Mucosa of stomach (tissue), 1 donor: ENCODE measurements around the gene NOTO.
A peak's percentile ranks its signal among the peaks of the same experiment; 100 is the strongest.

ENCODE experiments used
- H3K27me3 ChIP-seq: one replicate; pipeline ENCODE4 v1.7.0; 2013; ENCODE audit warnings: mild to moderate bottlenecking, low read length; ENCODE audit not compliant: control insufficient read depth, insufficient read depth
- H3K36me3 ChIP-seq: one replicate; pipeline ENCODE4 v1.7.0; 2013; ENCODE audit warnings: low read length; ENCODE audit not compliant: control insufficient read depth, insufficient read depth
- H3K4me1 ChIP-seq: one replicate; pipeline ENCODE4 v1.7.0; 2013; ENCODE audit warnings: mild to moderate bottlenecking, low read length; ENCODE audit not compliant: control insufficient read depth, insufficient read depth
- H3K4me3 ChIP-seq: one replicate; pipeline ENCODE4 v1.7.0; 2013; ENCODE audit warnings: low read length
- H3K9ac ChIP-seq: one replicate; pipeline ENCODE4 v1.7.0; 2013; ENCODE audit warnings: mild to moderate bottlenecking, low read length, moderate library complexity
- H3K9me3 ChIP-seq: one replicate; pipeline ENCODE4 v1.7.0; 2013; ENCODE audit warnings: mild to moderate bottlenecking, low read length, moderate library complexity; ENCODE audit not compliant: control insufficient read depth
- donor health status: Pancreatic carcinoma.

The NOTO gene

DNA sequence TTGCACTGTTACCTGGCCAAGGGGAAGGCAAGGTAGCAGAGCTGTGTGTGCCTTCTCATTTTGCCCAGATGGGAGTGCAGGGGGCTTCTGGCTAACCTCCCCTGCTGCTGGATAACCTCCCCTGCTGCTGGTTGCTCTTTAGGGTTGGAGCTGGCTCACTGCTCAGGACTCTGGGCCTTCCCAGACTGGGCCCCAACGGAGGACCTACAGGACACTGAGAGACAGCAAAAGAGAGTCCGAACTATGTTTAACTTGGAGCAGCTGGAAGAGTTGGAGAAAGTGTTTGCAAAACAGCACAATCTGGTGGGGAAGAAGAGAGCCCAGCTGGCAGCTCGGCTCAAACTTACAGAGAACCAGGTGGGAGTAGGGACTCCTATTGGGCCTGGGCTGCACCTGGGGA lies 5.9 kb downstream of the NOTO start:
- no peak overlapping the region for H3K9ac ChIP-seq
- no peak overlapping the region for H3K4me3 ChIP-seq
- H3K27me3 ChIP-seq: peaks cover 15% of the 10 kb centered on the region
- H3K4me1 ChIP-seq: peaks cover under 1% of the 10 kb centered on the region
- no peaks in the 10 kb centered on the region for H3K9me3 ChIP-seq
- no peaks in the 10 kb centered on the region for H3K36me3 ChIP-seq

DNA sequence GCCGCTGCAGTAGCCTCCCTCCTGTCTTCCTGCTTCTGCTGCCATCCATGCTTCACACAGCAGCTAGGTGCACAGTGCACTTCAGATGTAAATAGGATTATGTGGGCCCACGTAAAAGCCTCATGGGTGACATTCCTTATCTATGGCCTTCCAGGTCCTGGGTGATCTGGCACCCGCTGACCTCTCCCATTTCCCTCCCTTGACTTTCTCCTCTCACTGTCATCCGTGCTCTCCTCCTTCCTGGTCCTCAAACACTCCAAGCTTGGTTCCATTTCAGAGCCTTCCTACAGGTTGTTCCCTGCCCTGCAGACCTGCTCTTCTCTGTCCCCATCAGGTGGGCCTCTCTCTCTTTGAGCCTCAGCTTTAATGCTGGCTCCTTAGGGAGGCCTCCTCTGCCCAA lies 7.6 kb downstream of the NOTO start:
- Histone ChIP-seq H3K4me1 (peaks cover 8% of the 10 kb centered on the region), H3K4me3 (no peak overlapping the region), H3K36me3 (no peaks in the 10 kb centered on the region), H3K9me3 (no peaks in the 10 kb centered on the region), H3K9ac (no peak overlapping the region), H3K27me3 (peaks cover 2% of the 10 kb centered on the region)

DNA sequence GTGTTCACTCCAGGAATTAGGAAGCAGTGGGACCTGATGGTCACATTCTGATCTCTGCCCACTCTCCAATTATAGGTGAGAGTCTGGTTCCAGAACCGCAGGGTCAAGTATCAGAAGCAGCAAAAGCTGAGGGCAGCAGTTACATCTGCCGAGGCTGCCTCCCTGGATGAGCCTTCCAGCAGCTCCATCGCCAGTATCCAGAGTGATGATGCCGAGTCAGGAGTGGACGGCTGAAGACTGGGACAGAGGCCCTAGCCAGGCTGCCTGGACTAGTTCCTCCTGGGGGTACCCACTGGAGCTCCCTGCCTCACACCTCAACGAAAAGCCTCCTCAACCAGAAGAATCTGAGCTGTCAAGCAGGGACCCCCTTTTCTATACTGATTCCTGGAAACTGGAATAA lies 8.3 kb downstream of the NOTO start:
- Histone ChIP-seq H3K9ac (no peak overlapping the region), H3K9me3 (no peaks in the 10 kb centered on the region), H3K27me3 (no peaks in the 10 kb centered on the region), H3K4me1 (peaks cover 8% of the 10 kb centered on the region), H3K36me3 (no peaks in the 10 kb centered on the region), H3K4me3 (no peak overlapping the region)

DNA sequence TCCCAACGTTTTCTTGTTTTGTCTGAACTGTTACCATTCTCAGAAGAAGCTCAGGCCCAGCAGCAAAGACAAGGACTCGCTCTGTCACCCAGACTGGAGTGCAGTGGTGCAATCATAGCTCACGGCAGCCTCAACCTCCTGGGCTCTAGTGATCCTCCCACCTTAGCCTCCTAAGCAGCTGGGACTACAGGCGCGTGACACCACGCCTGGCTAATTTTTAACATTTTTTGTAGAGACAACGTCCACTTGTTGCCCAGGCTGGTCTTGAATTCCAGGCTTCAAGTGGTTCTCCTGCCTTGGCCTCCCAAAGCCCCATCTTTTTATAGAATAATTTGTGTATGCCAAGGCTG lies 9.7 kb downstream of the NOTO start:
- Histone ChIP-seq H3K4me1 (peaks cover 8% of the 10 kb centered on the region), H3K9me3 (no peaks in the 10 kb centered on the region), H3K4me3 (no peak overlapping the region), H3K36me3 (no peaks in the 10 kb centered on the region), H3K9ac (no peak overlapping the region), H3K27me3 (no peaks in the 10 kb centered on the region)

DNA sequence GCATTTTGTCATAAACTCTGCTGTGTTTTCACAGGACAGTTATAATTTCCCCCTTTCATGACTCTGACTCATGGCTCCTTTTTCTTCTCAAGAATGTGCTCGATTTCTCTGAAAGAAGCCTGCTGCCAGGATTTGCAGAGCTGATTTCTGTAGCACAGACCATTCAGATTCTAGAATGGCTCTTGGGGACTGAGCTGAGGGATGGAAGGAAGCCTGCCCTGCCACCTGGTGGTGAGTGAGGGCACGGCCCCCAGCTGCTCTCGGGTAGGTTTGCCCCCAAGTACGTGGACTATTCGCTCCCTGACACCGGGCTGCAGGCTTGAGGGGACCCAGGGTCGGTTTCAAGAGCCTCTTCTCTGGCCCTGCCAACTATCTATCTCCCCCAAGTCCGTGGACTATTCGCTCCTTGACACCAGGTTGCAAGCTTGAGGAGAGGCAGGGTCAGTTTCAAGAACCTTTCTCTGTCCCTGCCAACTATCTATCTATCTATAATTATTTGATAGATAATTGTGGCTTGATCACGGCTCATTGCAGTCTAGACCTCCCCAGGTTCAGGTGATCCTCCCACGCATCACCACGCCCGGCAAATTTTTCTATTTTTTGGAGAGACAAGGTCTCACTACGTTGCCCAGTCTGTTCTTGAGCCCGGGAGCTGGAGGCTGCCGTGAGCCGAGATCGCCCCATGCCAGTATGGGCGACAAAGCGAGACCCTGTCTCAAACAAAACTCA lies 10.2 kb downstream of the NOTO start:
- H3K9me3 ChIP-seq: no peaks in the 10 kb centered on the region
- H3K4me3 ChIP-seq: no peak overlapping the region
- H3K27me3 ChIP-seq: no peaks in the 10 kb centered on the region
- H3K36me3 ChIP-seq: no peaks in the 10 kb centered on the region
- no peak overlapping the region for H3K9ac ChIP-seq
- peaks cover 8% of the 10 kb centered on the region for H3K4me1 ChIP-seq

DNA sequence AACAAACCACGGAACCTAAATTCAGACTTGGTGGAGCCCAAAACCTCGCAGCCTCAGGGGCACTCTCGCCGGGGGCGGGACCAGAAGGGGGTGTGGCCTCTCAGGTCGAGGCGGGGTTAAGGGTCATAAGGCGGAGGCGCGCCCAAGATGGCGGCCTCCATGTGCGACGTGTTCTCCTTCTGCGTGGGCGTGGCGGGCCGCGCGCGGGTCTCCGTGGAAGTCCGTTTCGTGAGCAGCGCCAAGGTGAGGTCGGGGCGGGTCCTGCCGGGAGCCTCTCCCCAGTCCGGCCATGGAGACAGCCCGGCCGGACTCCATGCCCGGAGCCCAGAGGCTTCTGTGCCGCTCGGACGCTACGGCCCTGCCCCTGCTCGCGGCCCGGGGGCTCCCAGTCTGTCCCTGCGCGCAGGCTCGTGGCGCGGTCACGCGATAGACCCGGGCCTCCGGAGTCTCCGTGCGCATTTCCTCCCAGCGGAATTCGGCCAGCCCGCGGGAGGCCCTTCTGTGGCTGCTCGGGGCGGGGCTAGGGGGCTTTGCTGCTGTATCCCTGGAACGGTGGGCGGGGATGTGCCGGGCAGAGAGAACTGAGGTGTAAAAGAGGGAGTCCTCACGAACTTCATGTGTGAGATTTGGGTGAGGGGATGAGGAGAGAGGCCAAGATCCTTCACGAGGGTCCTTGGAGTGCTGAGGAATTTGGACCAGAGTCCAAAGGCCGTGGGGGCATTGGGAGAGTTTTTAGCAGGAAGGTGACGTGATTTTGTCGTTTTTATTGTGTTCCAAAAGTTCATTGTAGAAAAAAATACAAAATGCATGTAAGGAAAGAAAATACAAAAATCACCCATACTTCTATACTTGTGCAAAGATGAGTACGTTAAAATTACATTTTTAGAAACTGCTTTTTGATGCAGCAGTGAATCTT lies 12.0 kb downstream of the NOTO start, which contains the start of gene SMYD5:
Gene SMYD5, plus strand, starts transcription at position 126 of the 916 bp plus-strand sequence. Its CDS starts 22 bp downstream, at position 148.
- Histone ChIP-seq H3K36me3 (no peaks in the 10 kb centered on the region), H3K9ac (peak within 1 kb of the TSS; percentile 75), H3K4me3 (peak within 1 kb of the TSS; percentile 68), H3K9me3 (no peaks in the 10 kb centered on the region), H3K27me3 (no peaks in the 10 kb centered on the region), H3K4me1 (peaks cover 8% of the 10 kb centered on the region)

- H3K9ac ChIP-seq: no peak overlapping the region
- no peaks in the 10 kb centered on the region for H3K36me3 ChIP-seq
These were observed 12.9 kb downstream of the NOTO start for GRCh38 chr2:73215254-73215653.

DNA sequence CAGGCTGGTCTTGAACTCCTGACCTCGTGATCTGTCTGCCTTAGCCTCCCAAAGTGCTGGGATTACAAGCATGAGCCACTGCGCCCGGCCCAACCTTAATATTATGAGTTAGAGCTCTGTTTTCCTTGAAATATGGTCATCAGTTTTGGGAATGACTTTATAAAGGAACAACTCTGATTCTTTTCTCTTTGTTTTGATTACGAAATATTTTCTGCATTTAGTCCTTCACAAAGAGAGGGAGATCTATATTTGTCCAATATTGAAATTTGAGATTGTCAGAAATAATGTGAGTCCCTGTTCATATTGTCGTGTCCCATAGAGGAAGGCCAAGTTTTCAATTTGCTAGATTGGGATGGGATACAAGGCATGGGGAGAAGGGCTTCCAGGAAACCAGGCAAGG lies 14.8 kb downstream of the NOTO start:
- H3K27me3 ChIP-seq: no peaks in the 10 kb centered on the region
- no peaks in the 10 kb centered on the region for H3K9me3 ChIP-seq
- peaks cover 8% of the 10 kb centered on the region for H3K4me1 ChIP-seq

More at GRCh38 chr2:73215254-73215653, 12.9 kb downstream of the NOTO start:
- H3K4me1 ChIP-seq: peaks cover 8% of the 10 kb centered on the region
- no peak overlapping the region for H3K4me3 ChIP-seq
- no peaks in the 10 kb centered on the region for H3K9me3 ChIP-seq
- H3K27me3 ChIP-seq: no peaks in the 10 kb centered on the region

GRCh38 chr2:73217826-73218225 lies 15.5 kb downstream of the NOTO start:
- H3K9ac ChIP-seq: no peak overlapping the region
- peaks cover 8% of the 10 kb centered on the region for H3K4me1 ChIP-seq
- peaks cover 6% of the 10 kb centered on the region for H3K36me3 ChIP-seq
- H3K27me3 ChIP-seq: no peaks in the 10 kb centered on the region
- H3K4me3 ChIP-seq: no peak overlapping the region
- no peaks in the 10 kb centered on the region for H3K9me3 ChIP-seq

More for the DNA sequence above, 14.8 kb downstream of the NOTO start:
- H3K9ac ChIP-seq: no peak overlapping the region
- H3K36me3 ChIP-seq: peaks cover 4% of the 10 kb centered on the region
- H3K4me3 ChIP-seq: no peak overlapping the region

GRCh38 chr2:73218298-73218697 lies 15.9 kb downstream of the NOTO start:
- Histone ChIP-seq H3K27me3 (no peaks in the 10 kb centered on the region), H3K36me3 (peaks cover 6% of the 10 kb centered on the region), H3K9me3 (no peaks in the 10 kb centered on the region), H3K9ac (no peak overlapping the region), H3K4me3 (no peak overlapping the region), H3K4me1 (peaks cover 7% of the 10 kb centered on the region)

GRCh38 chr2:73223821-73224220 lies 21.4 kb downstream of the NOTO start:
- Histone ChIP-seq H3K4me1 (no peaks in the 10 kb centered on the region), H3K36me3 (peaks cover 15% of the 10 kb centered on the region), H3K9me3 (no peaks in the 10 kb centered on the region), H3K27me3 (no peaks in the 10 kb centered on the region), H3K4me3 (no peak overlapping the region), H3K9ac (no peak overlapping the region)
